Measurements from ENCODE around the gene TALDO1. TPM values are rescaled to one million over a fixed set of nuclear protein-coding genes. Genes with fewer than 3 reads are reported as not detected.

Gene TALDO1
- total and polyA plus RNA-seq, 2 of the 8 experiments (the other 6 are each of a cell fraction or from before 2014, with no cell fraction given): 265 to 308 TPM

DNA sequence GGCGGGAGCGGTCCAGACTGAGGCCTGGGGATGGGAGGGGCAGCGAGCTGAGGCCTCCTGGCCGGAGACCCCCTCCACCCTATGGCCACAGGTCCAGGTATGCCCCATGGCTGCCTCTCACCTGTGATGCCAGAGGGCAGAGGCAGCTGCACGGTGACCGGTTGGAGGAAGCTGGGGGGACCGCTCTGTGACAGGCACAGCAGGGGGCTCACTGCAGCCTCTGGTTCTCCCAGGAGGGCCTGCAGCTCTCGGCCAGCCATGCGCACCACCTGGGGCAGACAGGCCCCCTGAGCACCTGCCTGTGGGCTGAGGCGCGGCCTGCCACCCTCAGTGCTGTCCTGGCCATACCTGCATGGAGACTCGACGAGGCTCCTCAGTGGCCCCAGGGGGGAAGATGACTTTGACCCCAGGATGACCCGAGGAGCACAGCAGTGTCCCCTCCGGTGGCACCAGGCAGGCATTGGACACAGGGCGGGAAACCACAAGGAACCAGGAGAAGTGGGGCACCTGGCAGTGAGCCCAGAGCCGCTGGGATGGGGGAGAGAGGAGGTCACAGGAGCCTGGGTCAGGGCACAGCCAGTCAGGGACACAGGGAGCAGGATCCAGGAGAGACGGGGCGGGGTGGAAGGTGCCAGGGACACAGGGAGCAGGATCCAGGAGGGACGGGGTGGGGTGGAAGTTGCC is 54.0 kb downstream of the TALDO1 start:
- no peak overlapping the region for H2AFZ ChIP-seq (ENCODE audit: low read length)
- H3K56ac ChIP-seq (replicated peaks; ENCODE audit: insufficient read length, low read depth, low read length): no peak overlapping the region
- H3K4ac ChIP-seq (replicated peaks; ENCODE audit: insufficient read length, low read depth, low read length): no peak overlapping the region
- TF ChIP-seq CEBPB (IDR thresholded peaks at IDR 0.05; ENCODE audit: low read depth, low read length) (no peak), RNF2 (IDR thresholded peaks at IDR 0.05; ENCODE audit: borderline replicate concordance, low read depth, low read length, missing control alignments, poor library complexity, severe bottlenecking) (no peak), YY1 (IDR thresholded peaks at IDR 0.05; ENCODE audit: low read depth, low read length) (no peak), TEAD4 (IDR thresholded peaks at IDR 0.05; ENCODE audit: low read depth, low read length) (no peak), KDM5A (IDR thresholded peaks at IDR 0.05; ENCODE audit: low read length) (no peak)
- H4K20me1 ChIP-seq (replicated peaks in 1 of 2; ENCODE audit: control insufficient read depth in 1 of 2, insufficient read depth in 2 of 2, low read length in 2 of 2): peaks cover 0 to 13% of the 10 kb centered on the region in 2 experiments
- no peak overlapping the region for H2AK5ac ChIP-seq (ENCODE audit: low read depth, low read length)
- POLR2A ChIA-PET (ENCODE audit: partially characterized antibody): interaction anchor here (0.8 to 53.0 kb wide), 6 partner anchors 8 to 162 kb away, joined by 3 to 1917 read pairs (median 16); partner anchors contain the start of genes CD151, CEND1, CRACR2B and PNPLA2
- H2BK12ac ChIP-seq (ENCODE audit: low read depth, low read length): no peak overlapping the region
- H3K79me2 ChIP-seq (ENCODE audit: control insufficient read depth in 1 of 2, insufficient read depth in 2 of 2, low read length in 2 of 2): peaks cover 0 to 4% of the 10 kb centered on the region in 2 experiments; a peak in 1 of 4 replicates
- H3K18ac ChIP-seq (ENCODE audit: extremely low read depth, low read length): no peak overlapping the region
- H3K27ac ChIP-seq (ENCODE audit: low read depth, low read length): no peak overlapping the region
- no peak overlapping the region for H4K5ac ChIP-seq (ENCODE audit: insufficient read length, low read depth, low read length)
- DNase-seq (ENCODE audit: low read depth in 1 of 2, low spot score in 2 of 2): no peak
- H3K23me2 ChIP-seq (ENCODE audit: low read depth, low read length): peaks cover 16% of the 10 kb centered on the region
- no peaks in the 10 kb centered on the region; a peak in 1 of 7 replicates for H3K27me3 ChIP-seq (replicated peaks in 1 of 4; ENCODE audit: control insufficient read depth in 3 of 4, extremely low read depth in 1 of 4, insufficient read depth in 3 of 4, low read length in 3 of 4)
- H3K36me3 ChIP-seq (ENCODE audit: control insufficient read depth in 2 of 4, insufficient read depth in 4 of 4, low read length in 3 of 4): peaks cover 3 to 30% (median 6%) of the 10 kb centered on the region in 4 experiments; a peak in 5 of 8 replicates
- peaks cover 4 to 20% (median 15%) of the 10 kb centered on the region in 4 experiments for H3K4me1 ChIP-seq (replicated peaks in 1 of 4; ENCODE audit: control insufficient read depth in 3 of 4, insufficient read depth in 4 of 4, low read length in 3 of 4)
- H3K4me2 ChIP-seq (ENCODE audit: insufficient read depth in 1 of 2, low read depth in 2 of 2, low read length in 2 of 2): no peak overlapping the region
- H2BK15ac ChIP-seq (ENCODE audit: low read length): no peak overlapping the region
- 92% methylated on average over 11 of the region's 20 CpGs; no CpG with 5 or more reads in 1 of the 2 experiments for WGBS, 2 experiments (ENCODE audit: extremely low coverage in 1 of 2, insufficient coverage in 1 of 2, insufficient read length in 1 of 2, insufficient replicate concordance in 2 of 2, low coverage in 1 of 2, low lambda C conversion rate in 2 of 2, missing lambda C conversion rate in 1 of 2)
- no peak overlapping the region; the same call in 1 of the 2 replicates for H2BK5ac ChIP-seq (ENCODE audit: low read depth, low read length)
- H4K8ac ChIP-seq (ENCODE audit: extremely low read depth, insufficient read depth, low read length): no peak overlapping the region
- H2BK20ac ChIP-seq (ENCODE audit: low read length): no peak overlapping the region
- no peak overlapping the region for H3K14ac ChIP-seq (ENCODE audit: insufficient read length)
- no peak overlapping the region for H3K9ac ChIP-seq (replicated peaks in 1 of 4; ENCODE audit: extremely low read depth in 1 of 4, low read depth in 3 of 4, low read length in 3 of 4)
- H3K79me1 ChIP-seq (ENCODE audit: low read depth, low read length): peaks cover 5% of the 10 kb centered on the region; the same call in 1 of the 2 replicates
- H4K91ac ChIP-seq (replicated peaks; ENCODE audit: insufficient read length, low read length): no peak overlapping the region
- H3K4me3 ChIP-seq (ENCODE audit: extremely low read depth in 1 of 4, insufficient read depth in 2 of 4, low read depth in 3 of 4, low read length in 4 of 4): no peak overlapping the region
- FAIRE-seq: no peak
- H2BK120ac ChIP-seq (replicated peaks; ENCODE audit: low read depth, low read length): no peak overlapping the region
- CTCF ChIA-PET (ENCODE audit: partially characterized antibody): interaction anchor here (1.0 kb wide), 1 partner anchor 18 kb away, joined by 3 read pairs; no protein-coding TSS in a partner anchor
- no peak overlapping the region for H3K23ac ChIP-seq (ENCODE audit: insufficient read length)
- no peaks in the 10 kb centered on the region for H3K9me3 ChIP-seq (ENCODE audit: insufficient read depth in 2 of 2, low read depth in 1 of 2, low read length in 1 of 2)

Data from H1 (cell line).